ENCODE data around the gene RAB40C. TPM values are rescaled to one million over a fixed set of nuclear protein-coding genes. Genes with fewer than 3 reads are reported as not detected.

Gene RAB40C
- total and polyA plus RNA-seq, 9 of the 15 experiments (the other 6 are each of a cell fraction or from before 2014, with no cell fraction given), result 0.17 to 23.4 (median 8.7) TPM

- Histone ChIP-seq H3K27ac (ENCODE audit: extremely low read depth, low read depth, low read length) (peak overlapping the region; percentile 64; the same call in 2 of the 3 replicates), H3K27me3 (ENCODE audit: control insufficient read depth in 2 of 2, insufficient read depth in 2 of 2, low read length in 2 of 2) (no peaks in the 10 kb centered on the region), H3K9me1 (ENCODE audit: control insufficient read depth, insufficient read depth, low read length) (no peaks in the 10 kb centered on the region), H3K9me3 (replicated peaks; ENCODE audit: control insufficient read depth, insufficient read depth, low read depth, low read length) (no peaks in the 10 kb centered on the region), H2AFZ (ENCODE audit: low read depth, low read length) (no peak overlapping the region), H3K79me2 (ENCODE audit: control insufficient read depth, insufficient read depth, low read length) (peaks cover 6% of the 10 kb centered on the region), H3K9ac (ENCODE audit: insufficient read depth in 1 of 2, low read depth in 2 of 2, low read length in 2 of 2) (peak overlapping the region; percentile 35 to 84; a peak in 2 of 4 replicates), H3K4me1 (replicated peaks in 1 of 2; ENCODE audit: control insufficient read depth in 2 of 2, insufficient read depth in 2 of 2, low read length in 2 of 2) (peaks cover 21 to 97% of the 10 kb centered on the region in 2 experiments), H3K4me3 (no peak overlapping the region), H4K20me1 (replicated peaks; ENCODE audit: control insufficient read depth, insufficient read depth, low read length) (no peaks in the 10 kb centered on the region), H3K4me2 (ENCODE audit: insufficient read depth, low read length) (peak overlapping the region; percentile 35; the same call in 1 of the 2 replicates), H3K36me3 (ENCODE audit: control insufficient read depth, insufficient read depth, low read length) (peaks cover 44% of the 10 kb centered on the region; the same call in 2 of the 3 replicates)
- WGBS (ENCODE audit: insufficient coverage, low coverage, missing lambda C conversion rate), result 6% methylated on average over 5 of the region's 11 CpGs
- peak; percentile 74 to 91 (median 82) for DNase-seq (ENCODE audit: extremely low read depth in 1 of 4, low spot score in 3 of 4)
- ChIA-PET CTCF (ENCODE audit: low intra/inter-chr PET ratio) (no interaction called here), POLR2A (interaction anchor here (0.9 kb wide), 1 partner anchor 41 kb away, joined by 4 read pairs; no protein-coding TSS in a partner anchor)
- peak; percentile 86 for FAIRE-seq
- ATAC-seq, result peak; percentile 80
- intact Hi-C loops (cut with micrococcal nuclease), result no loop called here
- no TSS peak for BruUV-seq (replicated peaks)
- in situ Hi-C loops (cut with MboI), result no loop called here
- peak; percentile 43; the same call in 1 of the 2 replicates for TF ChIP-seq TCF3 (CRISPR knock-in tag; IDR thresholded peaks at IDR 0.05)
- no peak for TF ChIP-seq KHSRP (IDR thresholded peaks at IDR 0.05)
- TF ChIP-seq ZBTB2 (IDR thresholded peaks at IDR 0.05), result peak; percentile 47; the same call in 1 of the 2 replicates
- TF ChIP-seq, protein P1, sequence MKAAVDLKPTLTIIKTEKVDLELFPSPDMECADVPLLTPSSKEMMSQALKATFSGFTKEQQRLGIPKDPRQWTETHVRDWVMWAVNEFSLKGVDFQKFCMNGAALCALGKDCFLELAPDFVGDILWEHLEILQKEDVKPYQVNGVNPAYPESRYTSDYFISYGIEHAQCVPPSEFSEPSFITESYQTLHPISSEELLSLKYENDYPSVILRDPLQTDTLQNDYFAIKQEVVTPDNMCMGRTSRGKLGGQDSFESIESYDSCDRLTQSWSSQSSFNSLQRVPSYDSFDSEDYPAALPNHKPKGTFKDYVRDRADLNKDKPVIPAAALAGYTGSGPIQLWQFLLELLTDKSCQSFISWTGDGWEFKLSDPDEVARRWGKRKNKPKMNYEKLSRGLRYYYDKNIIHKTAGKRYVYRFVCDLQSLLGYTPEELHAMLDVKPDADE (conservative IDR thresholded peaks at IDR 0.05; ENCODE audit: control insufficient read depth, low read depth, low read length), result peak; percentile 44; the same call in 1 of the 2 replicates
- TF ChIP-seq, protein P2, sequence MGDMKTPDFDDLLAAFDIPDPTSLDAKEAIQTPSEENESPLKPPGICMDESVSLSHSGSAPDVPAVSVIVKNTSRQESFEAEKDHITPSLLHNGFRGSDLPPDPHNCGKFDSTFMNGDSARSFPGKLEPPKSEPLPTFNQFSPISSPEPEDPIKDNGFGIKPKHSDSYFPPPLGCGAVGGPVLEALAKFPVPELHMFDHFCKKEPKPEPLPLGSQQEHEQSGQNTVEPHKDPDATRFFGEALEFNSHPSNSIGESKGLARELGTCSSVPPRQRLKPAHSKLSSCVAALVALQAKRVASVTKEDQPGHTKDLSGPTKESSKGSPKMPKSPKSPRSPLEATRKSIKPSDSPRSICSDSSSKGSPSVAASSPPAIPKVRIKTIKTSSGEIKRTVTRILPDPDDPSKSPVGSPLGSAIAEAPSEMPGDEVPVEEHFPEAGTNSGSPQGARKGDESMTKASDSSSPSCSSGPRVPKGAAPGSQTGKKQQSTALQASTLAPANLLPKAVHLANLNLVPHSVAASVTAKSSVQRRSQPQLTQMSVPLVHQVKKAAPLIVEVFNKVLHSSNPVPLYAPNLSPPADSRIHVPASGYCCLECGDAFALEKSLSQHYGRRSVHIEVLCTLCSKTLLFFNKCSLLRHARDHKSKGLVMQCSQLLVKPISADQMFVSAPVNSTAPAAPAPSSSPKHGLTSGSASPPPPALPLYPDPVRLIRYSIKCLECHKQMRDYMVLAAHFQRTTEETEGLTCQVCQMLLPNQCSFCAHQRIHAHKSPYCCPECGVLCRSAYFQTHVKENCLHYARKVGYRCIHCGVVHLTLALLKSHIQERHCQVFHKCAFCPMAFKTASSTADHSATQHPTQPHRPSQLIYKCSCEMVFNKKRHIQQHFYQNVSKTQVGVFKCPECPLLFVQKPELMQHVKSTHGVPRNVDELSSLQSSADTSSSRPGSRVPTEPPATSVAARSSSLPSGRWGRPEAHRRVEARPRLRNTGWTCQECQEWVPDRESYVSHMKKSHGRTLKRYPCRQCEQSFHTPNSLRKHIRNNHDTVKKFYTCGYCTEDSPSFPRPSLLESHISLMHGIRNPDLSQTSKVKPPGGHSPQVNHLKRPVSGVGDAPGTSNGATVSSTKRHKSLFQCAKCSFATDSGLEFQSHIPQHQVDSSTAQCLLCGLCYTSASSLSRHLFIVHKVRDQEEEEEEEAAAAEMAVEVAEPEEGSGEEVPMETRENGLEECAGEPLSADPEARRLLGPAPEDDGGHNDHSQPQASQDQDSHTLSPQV (IDR thresholded peaks at IDR 0.05), result peak; percentile 71
- TF ChIP-seq POLR2AphosphoS5 (IDR thresholded peaks at IDR 0.05; ENCODE audit: control insufficient read depth, insufficient read depth, low read depth, low read length), result peak; percentile 21; the same call in 1 of the 2 replicates
- 0 out of 2 replicates have a peak, but pooled peaks have one; percentile 42 for TF ChIP-seq SUPT5H (IDR thresholded peaks at IDR 0.05)
- TF ChIP-seq ZBTB12 (CRISPR knock-in tag; IDR thresholded peaks at IDR 0.05), result no peak
- TF ChIP-seq POLR2G (IDR thresholded peaks at IDR 0.05; ENCODE audit: low read depth, low read length), result peak; percentile 74; the same call in 1 of the 2 replicates
- TF ChIP-seq NR2C1 (IDR thresholded peaks at IDR 0.05), result peak; percentile 92
- peak; percentile 94 for TF ChIP-seq NR2C1 (tag; IDR thresholded peaks at IDR 0.05)
- TF ChIP-seq HIVEP1 (CRISPR knock-in tag; IDR thresholded peaks at IDR 0.05), result no peak
- TF ChIP-seq ZFX (CRISPR knock-in tag; IDR thresholded peaks at IDR 0.05), result peak; percentile 45; the same call in 1 of the 2 replicates
- peak; percentile 65 for TF ChIP-seq NCOR1 (IDR thresholded peaks at IDR 0.05)
Measured at GRCh38 chr16:629833-630248, 40.0 kb downstream of the RAB40C start.
